ENCODE measurements around the gene RDH8.

Gene RDH8

GRCh38 chr19:10013316-10013715 is at the start of gene RDH8:
Gene RDH8 (plus strand): TSS chr19:10013483. CDS start chr19:10013498, 15 bp downstream.
- Mint-ChIP-seq H3K27ac (no peak within 1 kb of the TSS), H3K27me3 (peaks cover 31% of the 10 kb centered on the region)

GRCh38 chr19:9966024-9966423 is 47.3 kb upstream of the RDH8 start:
- DNase-seq (ENCODE audit: low spot score in 2 of 2) (no peak), ATAC-seq (ENCODE audit: low read depth) (no peak)

More at GRCh38 chr19:10013316-10013715, at the start of gene RDH8:
- H3K36me3 Mint-ChIP-seq, result no peaks in the 10 kb centered on the region
- no peak for DNase-seq (ENCODE audit: low spot score in 2 of 2)
- no peak within 1 kb of the TSS for H3K4me3 Mint-ChIP-seq
- peaks cover 6% of the 10 kb centered on the region for H3K4me1 Mint-ChIP-seq
- no peak for ATAC-seq (ENCODE audit: low read depth)
- H3K9me3 Mint-ChIP-seq, result no peaks in the 10 kb centered on the region

GRCh38 chr19:9966448-9966847 is 46.8 kb upstream of the RDH8 start:
- DNase-seq (ENCODE audit: low spot score in 2 of 2), result no peak
- Mint-ChIP-seq H3K4me1 (peaks cover 3% of the 10 kb centered on the region), H3K27ac (no peak overlapping the region), H3K27me3 (peaks cover 30% of the 10 kb centered on the region), H3K4me3 (no peak overlapping the region), H3K36me3 (no peaks in the 10 kb centered on the region), H3K9me3 (no peaks in the 10 kb centered on the region)
- ATAC-seq (ENCODE audit: low read depth), result no peak

More at GRCh38 chr19:9966024-9966423, 47.3 kb upstream of the RDH8 start:
- no peaks in the 10 kb centered on the region for H3K9me3 Mint-ChIP-seq
- H3K36me3 Mint-ChIP-seq, result no peaks in the 10 kb centered on the region
- peaks cover 3% of the 10 kb centered on the region for H3K4me1 Mint-ChIP-seq
- peaks cover 31% of the 10 kb centered on the region for H3K27me3 Mint-ChIP-seq
- no peak overlapping the region for H3K4me3 Mint-ChIP-seq
- H3K27ac Mint-ChIP-seq, result no peak overlapping the region

GRCh38 chr19:9967326-9967725 is 46.0 kb upstream of the RDH8 start:
- no peak overlapping the region for H3K27ac Mint-ChIP-seq
- H3K4me1 Mint-ChIP-seq, result peaks cover 3% of the 10 kb centered on the region
- peaks cover 32% of the 10 kb centered on the region for H3K27me3 Mint-ChIP-seq
- no peaks in the 10 kb centered on the region for H3K36me3 Mint-ChIP-seq
- no peak overlapping the region for H3K4me3 Mint-ChIP-seq
- DNase-seq (ENCODE audit: low spot score in 2 of 2) (no peak), ATAC-seq (ENCODE audit: low read depth) (no peak)
- H3K9me3 Mint-ChIP-seq, result peaks cover 5% of the 10 kb centered on the region

- Mint-ChIP-seq H3K36me3 (no peaks in the 10 kb centered on the region), H3K9me3 (peaks cover 5% of the 10 kb centered on the region), H3K27ac (no peak overlapping the region), H3K4me1 (peaks cover 3% of the 10 kb centered on the region), H3K27me3 (peaks cover 28% of the 10 kb centered on the region), H3K4me3 (no peak overlapping the region)
- ATAC-seq (ENCODE audit: low read depth) (no peak), DNase-seq (ENCODE audit: low spot score in 2 of 2) (no peak)
Observed at GRCh38 chr19:9968820-9969687, 44.2 kb upstream of the RDH8 start.

- Mint-ChIP-seq H3K27me3 (peaks cover 28% of the 10 kb centered on the region), H3K4me3 (no peak overlapping the region), H3K9me3 (peaks cover 5% of the 10 kb centered on the region), H3K4me1 (peaks cover 3% of the 10 kb centered on the region), H3K36me3 (no peaks in the 10 kb centered on the region), H3K27ac (no peak overlapping the region)
- no peak for ATAC-seq (ENCODE audit: low read depth)
- no peak for DNase-seq (ENCODE audit: low spot score in 2 of 2)
Observed at GRCh38 chr19:9969688-9969975, 43.7 kb upstream of the RDH8 start.

GRCh38 chr19:9970481-9970880 is 42.8 kb upstream of the RDH8 start:
- Mint-ChIP-seq H3K27me3 (peaks cover 28% of the 10 kb centered on the region), H3K4me1 (peaks cover 3% of the 10 kb centered on the region), H3K27ac (no peak overlapping the region), H3K4me3 (no peak overlapping the region), H3K36me3 (no peaks in the 10 kb centered on the region), H3K9me3 (peaks cover 5% of the 10 kb centered on the region)
- no peak for ATAC-seq (ENCODE audit: low read depth)
- no peak for DNase-seq (ENCODE audit: low spot score in 2 of 2)

- DNase-seq (ENCODE audit: low spot score in 2 of 2) (no peak), ATAC-seq (ENCODE audit: low read depth) (no peak)
- H3K27ac Mint-ChIP-seq, result no peak overlapping the region
- H3K27me3 Mint-ChIP-seq, result peaks cover 22% of the 10 kb centered on the region
- no peak overlapping the region for H3K4me3 Mint-ChIP-seq
- H3K9me3 Mint-ChIP-seq, result peaks cover 5% of the 10 kb centered on the region
- H3K4me1 Mint-ChIP-seq, result peaks cover 3% of the 10 kb centered on the region
- H3K36me3 Mint-ChIP-seq, result no peaks in the 10 kb centered on the region
Observed at GRCh38 chr19:9971166-9971897, 42.0 kb upstream of the RDH8 start.

- Mint-ChIP-seq H3K4me1 (no peaks in the 10 kb centered on the region), H3K27me3 (peaks cover 20% of the 10 kb centered on the region), H3K4me3 (no peak overlapping the region), H3K9me3 (peaks cover 5% of the 10 kb centered on the region), H3K36me3 (no peaks in the 10 kb centered on the region), H3K27ac (no peak overlapping the region)
- DNase-seq (ENCODE audit: low spot score in 2 of 2) (no peak), ATAC-seq (ENCODE audit: low read depth) (no peak)
Observed at GRCh38 chr19:9972103-9972502, 41.2 kb upstream of the RDH8 start.

GRCh38 chr19:9981406-9982260 is 31.6 kb upstream of the RDH8 start:
- H3K27me3 Mint-ChIP-seq, result peaks cover 21% of the 10 kb centered on the region
- no peak for DNase-seq (ENCODE audit: low spot score in 2 of 2)

GRCh38 chr19:9986787-9987281 is 26.4 kb upstream of the RDH8 start:
- H3K36me3 Mint-ChIP-seq, result no peaks in the 10 kb centered on the region
- no peak for DNase-seq (ENCODE audit: low spot score in 2 of 2)
- no peak overlapping the region for H3K4me3 Mint-ChIP-seq
- H3K27ac Mint-ChIP-seq, result no peak overlapping the region
- no peaks in the 10 kb centered on the region for H3K9me3 Mint-ChIP-seq
- H3K4me1 Mint-ChIP-seq, result peaks cover 6% of the 10 kb centered on the region
- H3K27me3 Mint-ChIP-seq, result peaks cover 13% of the 10 kb centered on the region
- no peak for ATAC-seq (ENCODE audit: low read depth)

More at GRCh38 chr19:9981406-9982260, 31.6 kb upstream of the RDH8 start:
- Mint-ChIP-seq H3K4me3 (no peak overlapping the region), H3K4me1 (no peaks in the 10 kb centered on the region), H3K36me3 (no peaks in the 10 kb centered on the region), H3K9me3 (no peaks in the 10 kb centered on the region), H3K27ac (no peak overlapping the region)
- no peak for ATAC-seq (ENCODE audit: low read depth)

- H3K9me3 Mint-ChIP-seq, result no peaks in the 10 kb centered on the region
- DNase-seq (ENCODE audit: low spot score in 2 of 2), result no peak
- H3K27ac Mint-ChIP-seq, result no peak overlapping the region
- H3K36me3 Mint-ChIP-seq, result no peaks in the 10 kb centered on the region
- peaks cover 7% of the 10 kb centered on the region for H3K4me1 Mint-ChIP-seq
- peaks cover 14% of the 10 kb centered on the region for H3K27me3 Mint-ChIP-seq
- no peak overlapping the region for H3K4me3 Mint-ChIP-seq
- ATAC-seq (ENCODE audit: low read depth), result no peak
Observed at GRCh38 chr19:9989504-9989903, 23.8 kb upstream of the RDH8 start.

- no peaks in the 10 kb centered on the region for H3K9me3 Mint-ChIP-seq
- no peak overlapping the region for H3K27ac Mint-ChIP-seq
- DNase-seq (ENCODE audit: low spot score in 2 of 2) (no peak), ATAC-seq (ENCODE audit: low read depth) (no peak)
- no peak overlapping the region for H3K4me3 Mint-ChIP-seq
- H3K4me1 Mint-ChIP-seq, result peaks cover 11% of the 10 kb centered on the region
- peaks cover 12% of the 10 kb centered on the region for H3K27me3 Mint-ChIP-seq
- H3K36me3 Mint-ChIP-seq, result no peaks in the 10 kb centered on the region
Observed at GRCh38 chr19:9991425-9992191, 21.7 kb upstream of the RDH8 start.

Data from memory B cell (primary cell).